SK-N-SH treated with all-trans-retinoic acid at 6 μM for 48 hours (cell line): Measurements from ENCODE around the gene SH3PXD2A.

Experiments used
- ATAC-seq: fragments of 200-7000 bp; cut with Tn5 transposase; 3 replicates; pipeline ENCODE4 v1.9.1; 2020; ENCODE audit warnings: mild to moderate bottlenecking, moderate library complexity
- CSDC2 ChIP-seq: fragments of 250-450 bp; sonication (Bioruptor Pico); IDR thresholded peaks from 2 replicates; pipeline ENCODE4 v1.5.0; 2020; ENCODE audit warnings: mild to moderate bottlenecking, moderate library complexity
- ESRRG ChIP-seq: fragments of 250-450 bp; sonication (Bioruptor Pico); IDR thresholded peaks from 2 replicates; pipeline ENCODE4 v1.6.1; 2021; ENCODE audit warnings: mild to moderate bottlenecking
- GLIS3 ChIP-seq: fragments of 250-450 bp; sonication (Bioruptor Pico); IDR thresholded peaks from 2 replicates; pipeline ENCODE4 v1.5.0; 2020; ENCODE audit warnings: mild to moderate bottlenecking, moderate library complexity
- ISL1 ChIP-seq: fragments of 250-450 bp; sonication (Bioruptor Pico); IDR thresholded peaks from 2 replicates; pipeline ENCODE4 v2.1.2; 2022; ENCODE audit warnings: mild to moderate bottlenecking, moderate library complexity
- OSR1 ChIP-seq: fragments of 250-450 bp; sonication (Bioruptor Pico); IDR thresholded peaks from 2 replicates; pipeline ENCODE4 v1.8.0; 2022; ENCODE audit warnings: moderate library complexity, mild to moderate bottlenecking, inconsistent platforms
- PPARA ChIP-seq: fragments of 250-450 bp; sonication (Bioruptor Pico); IDR thresholded peaks from 2 replicates; pipeline ENCODE4 v1.5.0; 2020; ENCODE audit warnings: mild to moderate bottlenecking, borderline replicate concordance
- RARB ChIP-seq: fragments of 250-450 bp; sonication (Bioruptor Pico); IDR thresholded peaks from 2 replicates; pipeline ENCODE4 v1.8.0; 2021; ENCODE audit warnings: mild to moderate bottlenecking, moderate library complexity
- TCF4 ChIP-seq: fragments of 250-450 bp; sonication (Bioruptor Pico); IDR thresholded peaks from 2 replicates; pipeline ENCODE4 v1.8.0; 2021; ENCODE audit warnings: mild to moderate bottlenecking, moderate library complexity, borderline replicate concordance
- TOX ChIP-seq: fragments of 250-450 bp; sonication (Bioruptor Pico); IDR thresholded peaks from 2 replicates; pipeline ENCODE4 v1.8.0; 2021; ENCODE audit warnings: mild to moderate bottlenecking, moderate library complexity, borderline replicate concordance
- ZC3H10 ChIP-seq: fragments of 250-450 bp; sonication (Bioruptor Pico); IDR thresholded peaks from 2 replicates; pipeline ENCODE4 v1.5.1; 2021; ENCODE audit warnings: mild to moderate bottlenecking, moderate library complexity
- ZFP3 ChIP-seq: fragments of 250-450 bp; sonication (Bioruptor Pico); IDR thresholded peaks from 2 replicates; pipeline ENCODE4 v1.5.0; 2020; ENCODE audit warnings: mild to moderate bottlenecking, moderate library complexity
- ZFP30 ChIP-seq: fragments of 450-650 bp; formaldehyde crosslinking; IDR thresholded peaks from 2 replicates; pipeline ENCODE4 v1.5.0; 2022; ENCODE audit warnings: mild to moderate bottlenecking, moderate library complexity
- ZNF565 ChIP-seq: fragments of 450-650 bp; formaldehyde crosslinking; conservative IDR thresholded peaks from 2 replicates; pipeline ENCODE4 v1.5.0; 2020; ENCODE audit warnings: low read depth, mild to moderate bottlenecking, moderate library complexity
- ZNF8 ChIP-seq: fragments of 450-650 bp; formaldehyde crosslinking; IDR thresholded peaks from 2 replicates; pipeline ENCODE4 v1.5.0; 2020; ENCODE audit warnings: mild to moderate bottlenecking, moderate library complexity
- TF ChIP-seq, protein P1 (sequence below): fragments of 250-450 bp; sonication (Bioruptor Pico); IDR thresholded peaks from 2 replicates; pipeline ENCODE4 v1.8.0; 2020; ENCODE audit warnings: mild to moderate bottlenecking, moderate library complexity, borderline replicate concordance
- TF ChIP-seq, protein P2 (sequence below): fragments of 250-450 bp; sonication (Bioruptor Pico); IDR thresholded peaks from 2 replicates; pipeline ENCODE4 v1.5.1; 2020; ENCODE audit warnings: low read depth, mild to moderate bottlenecking, moderate library complexity
- TF ChIP-seq, protein P3 (sequence below): fragments of 250-450 bp; sonication (Bioruptor Pico); IDR thresholded peaks from 2 replicates; pipeline ENCODE4 v1.5.0; 2020; ENCODE audit warnings: mild to moderate bottlenecking, moderate library complexity
- TF ChIP-seq, protein P4 (sequence below): fragments of 250-450 bp; sonication (Bioruptor Pico); IDR thresholded peaks from 2 replicates; pipeline ENCODE4 v1.5.1; 2021; ENCODE audit warnings: mild to moderate bottlenecking, moderate library complexity
- TF ChIP-seq, protein P5 (sequence below): fragments of 250-450 bp; sonication (Bioruptor Pico); IDR thresholded peaks from 2 replicates; pipeline ENCODE4 v1.8.0; 2021; ENCODE audit warnings: low read depth, mild to moderate bottlenecking, moderate library complexity, borderline replicate concordance

SH3PXD2A gene

DNA sequence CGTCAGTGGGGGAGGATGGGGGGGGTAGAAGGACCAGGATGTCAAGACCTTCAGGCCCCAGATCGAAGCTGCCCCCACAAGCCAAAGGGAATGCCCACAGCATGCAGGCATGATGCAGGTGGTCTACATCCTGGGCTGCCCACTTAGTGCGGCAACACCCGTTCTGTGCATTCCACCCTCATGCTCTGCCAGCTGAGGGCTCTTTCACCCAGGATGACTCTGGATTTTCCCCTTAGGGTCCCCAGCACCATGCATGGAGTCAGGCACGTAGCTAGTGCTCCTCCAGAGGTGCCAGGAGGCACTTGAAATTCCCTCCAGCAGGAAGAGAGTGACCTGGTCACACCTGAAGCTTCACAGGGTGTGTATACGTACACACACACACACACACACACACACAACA lies 66.2 kb downstream of the SH3PXD2A start (continued):
- TF ChIP-seq, protein P1, sequence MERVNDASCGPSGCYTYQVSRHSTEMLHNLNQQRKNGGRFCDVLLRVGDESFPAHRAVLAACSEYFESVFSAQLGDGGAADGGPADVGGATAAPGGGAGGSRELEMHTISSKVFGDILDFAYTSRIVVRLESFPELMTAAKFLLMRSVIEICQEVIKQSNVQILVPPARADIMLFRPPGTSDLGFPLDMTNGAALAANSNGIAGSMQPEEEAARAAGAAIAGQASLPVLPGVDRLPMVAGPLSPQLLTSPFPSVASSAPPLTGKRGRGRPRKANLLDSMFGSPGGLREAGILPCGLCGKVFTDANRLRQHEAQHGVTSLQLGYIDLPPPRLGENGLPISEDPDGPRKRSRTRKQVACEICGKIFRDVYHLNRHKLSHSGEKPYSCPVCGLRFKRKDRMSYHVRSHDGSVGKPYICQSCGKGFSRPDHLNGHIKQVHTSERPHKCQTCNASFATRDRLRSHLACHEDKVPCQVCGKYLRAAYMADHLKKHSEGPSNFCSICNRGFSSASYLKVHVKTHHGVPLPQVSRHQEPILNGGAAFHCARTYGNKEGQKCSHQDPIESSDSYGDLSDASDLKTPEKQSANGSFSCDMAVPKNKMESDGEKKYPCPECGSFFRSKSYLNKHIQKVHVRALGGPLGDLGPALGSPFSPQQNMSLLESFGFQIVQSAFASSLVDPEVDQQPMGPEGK, result no peak
- TF ChIP-seq GLIS3 (CRISPR knock-in tag), result no peak

DNA sequence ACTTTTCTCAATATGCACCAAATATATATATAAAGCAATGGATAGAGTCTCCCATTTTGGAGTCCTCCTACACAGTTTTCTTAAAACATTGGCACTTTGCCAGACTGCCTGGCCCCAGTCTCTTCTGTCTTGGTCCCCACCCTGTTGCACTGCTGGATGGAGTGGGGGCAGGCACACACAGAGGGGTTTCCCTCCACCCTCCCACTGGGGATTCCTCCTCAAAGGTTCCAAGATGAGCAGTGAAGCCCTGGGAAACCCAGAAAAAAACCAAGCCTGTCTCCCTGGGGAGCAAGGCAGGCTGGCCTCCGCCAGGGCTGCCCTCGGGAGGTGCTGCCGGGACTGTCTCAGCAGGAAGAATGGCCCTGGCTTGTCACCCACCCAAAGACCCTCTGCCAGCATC lies 68.0 kb downstream of the SH3PXD2A start:
- no peak for ATAC-seq
- TF ChIP-seq, protein P2, sequence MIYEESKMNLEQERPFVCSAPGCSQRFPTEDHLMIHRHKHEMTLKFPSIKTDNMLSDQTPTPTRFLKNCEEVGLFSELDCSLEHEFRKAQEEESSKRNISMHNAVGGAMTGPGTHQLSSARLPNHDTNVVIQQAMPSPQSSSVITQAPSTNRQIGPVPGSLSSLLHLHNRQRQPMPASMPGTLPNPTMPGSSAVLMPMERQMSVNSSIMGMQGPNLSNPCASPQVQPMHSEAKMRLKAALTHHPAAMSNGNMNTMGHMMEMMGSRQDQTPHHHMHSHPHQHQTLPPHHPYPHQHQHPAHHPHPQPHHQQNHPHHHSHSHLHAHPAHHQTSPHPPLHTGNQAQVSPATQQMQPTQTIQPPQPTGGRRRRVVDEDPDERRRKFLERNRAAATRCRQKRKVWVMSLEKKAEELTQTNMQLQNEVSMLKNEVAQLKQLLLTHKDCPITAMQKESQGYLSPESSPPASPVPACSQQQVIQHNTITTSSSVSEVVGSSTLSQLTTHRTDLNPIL (CRISPR knock-in tag), result no peak
- TF ChIP-seq ISL1 (CRISPR knock-in tag) (no peak), ESRRG (no peak)
- TF ChIP-seq, all 23 proteins: peak for 0

DNA sequence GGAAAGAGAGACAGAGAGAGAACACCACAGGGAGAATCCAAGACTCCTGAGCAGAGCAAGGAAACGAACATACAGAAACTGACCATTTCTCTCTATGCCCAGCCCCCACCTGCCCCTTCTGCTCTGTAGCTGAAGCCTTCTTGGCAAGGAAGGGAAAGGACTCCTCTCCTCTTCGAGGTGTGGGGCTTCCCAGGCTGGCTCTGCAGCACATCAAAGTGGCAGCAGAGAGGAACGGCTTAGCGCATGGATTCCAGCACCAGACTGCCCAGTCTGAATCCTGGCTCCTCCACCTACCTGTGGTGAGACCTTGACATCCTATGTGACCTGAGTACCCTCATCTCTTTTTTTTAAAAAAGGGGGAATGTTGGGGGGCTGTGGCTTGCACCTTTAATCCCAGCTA lies 69.4 kb downstream of the SH3PXD2A start:
- TF ChIP-seq TCF4 (CRISPR knock-in tag) (no peak), ZFP30 (CRISPR knock-in tag) (no peak), ZC3H10 (CRISPR knock-in tag) (no peak), RARB (no peak), ESRRG (no peak), OSR1 (no peak)
- TF ChIP-seq, protein P3, sequence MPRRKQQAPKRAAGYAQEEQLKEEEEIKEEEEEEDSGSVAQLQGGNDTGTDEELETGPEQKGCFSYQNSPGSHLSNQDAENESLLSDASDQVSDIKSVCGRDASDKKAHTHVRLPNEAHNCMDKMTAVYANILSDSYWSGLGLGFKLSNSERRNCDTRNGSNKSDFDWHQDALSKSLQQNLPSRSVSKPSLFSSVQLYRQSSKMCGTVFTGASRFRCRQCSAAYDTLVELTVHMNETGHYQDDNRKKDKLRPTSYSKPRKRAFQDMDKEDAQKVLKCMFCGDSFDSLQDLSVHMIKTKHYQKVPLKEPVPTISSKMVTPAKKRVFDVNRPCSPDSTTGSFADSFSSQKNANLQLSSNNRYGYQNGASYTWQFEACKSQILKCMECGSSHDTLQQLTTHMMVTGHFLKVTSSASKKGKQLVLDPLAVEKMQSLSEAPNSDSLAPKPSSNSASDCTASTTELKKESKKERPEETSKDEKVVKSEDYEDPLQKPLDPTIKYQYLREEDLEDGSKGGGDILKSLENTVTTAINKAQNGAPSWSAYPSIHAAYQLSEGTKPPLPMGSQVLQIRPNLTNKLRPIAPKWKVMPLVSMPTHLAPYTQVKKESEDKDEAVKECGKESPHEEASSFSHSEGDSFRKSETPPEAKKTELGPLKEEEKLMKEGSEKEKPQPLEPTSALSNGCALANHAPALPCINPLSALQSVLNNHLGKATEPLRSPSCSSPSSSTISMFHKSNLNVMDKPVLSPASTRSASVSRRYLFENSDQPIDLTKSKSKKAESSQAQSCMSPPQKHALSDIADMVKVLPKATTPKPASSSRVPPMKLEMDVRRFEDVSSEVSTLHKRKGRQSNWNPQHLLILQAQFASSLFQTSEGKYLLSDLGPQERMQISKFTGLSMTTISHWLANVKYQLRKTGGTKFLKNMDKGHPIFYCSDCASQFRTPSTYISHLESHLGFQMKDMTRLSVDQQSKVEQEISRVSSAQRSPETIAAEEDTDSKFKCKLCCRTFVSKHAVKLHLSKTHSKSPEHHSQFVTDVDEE (CRISPR knock-in tag), result no peak
- no peak; the same call in 2 of the 3 replicates for ATAC-seq

DNA sequence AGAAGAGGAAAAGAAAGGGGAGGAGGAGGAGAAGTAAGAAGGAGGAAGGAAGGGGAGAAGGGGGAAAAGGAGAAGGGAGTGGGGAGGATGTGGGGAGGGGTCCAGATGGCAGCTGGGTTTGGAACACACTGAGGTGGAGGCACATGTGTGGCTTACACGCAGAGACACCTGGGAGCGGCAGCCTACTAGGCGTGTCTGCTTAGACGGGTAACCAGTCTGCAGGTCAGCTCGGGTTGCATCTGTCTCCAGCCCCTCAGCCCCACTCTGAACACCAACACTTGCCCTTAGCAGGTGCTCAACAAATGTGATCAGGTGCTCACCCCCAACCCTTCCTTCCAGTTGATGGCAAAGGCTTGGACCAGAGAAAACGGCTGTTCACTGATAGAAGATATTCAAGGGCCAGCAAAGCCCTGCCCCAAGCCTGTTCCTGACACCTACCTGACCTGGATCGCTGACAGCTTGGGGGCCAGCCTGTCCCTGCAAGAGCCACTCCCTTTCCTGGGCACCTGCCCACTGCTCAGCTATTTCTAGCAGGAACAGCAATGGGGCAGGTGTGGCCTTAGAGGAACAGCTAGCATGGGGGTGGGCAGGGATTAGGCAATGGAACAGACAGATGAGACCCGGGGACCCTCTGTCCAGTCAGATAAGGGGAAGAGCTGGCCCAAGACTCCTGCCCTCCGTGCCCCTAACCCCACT lies 70.5 kb downstream of the SH3PXD2A start:
- ATAC-seq, result no peak
- TF ChIP-seq GLIS3 (CRISPR knock-in tag), result no peak
- no peak for TF ChIP-seq ZNF565 (CRISPR knock-in tag)
- TF ChIP-seq, protein P4, sequence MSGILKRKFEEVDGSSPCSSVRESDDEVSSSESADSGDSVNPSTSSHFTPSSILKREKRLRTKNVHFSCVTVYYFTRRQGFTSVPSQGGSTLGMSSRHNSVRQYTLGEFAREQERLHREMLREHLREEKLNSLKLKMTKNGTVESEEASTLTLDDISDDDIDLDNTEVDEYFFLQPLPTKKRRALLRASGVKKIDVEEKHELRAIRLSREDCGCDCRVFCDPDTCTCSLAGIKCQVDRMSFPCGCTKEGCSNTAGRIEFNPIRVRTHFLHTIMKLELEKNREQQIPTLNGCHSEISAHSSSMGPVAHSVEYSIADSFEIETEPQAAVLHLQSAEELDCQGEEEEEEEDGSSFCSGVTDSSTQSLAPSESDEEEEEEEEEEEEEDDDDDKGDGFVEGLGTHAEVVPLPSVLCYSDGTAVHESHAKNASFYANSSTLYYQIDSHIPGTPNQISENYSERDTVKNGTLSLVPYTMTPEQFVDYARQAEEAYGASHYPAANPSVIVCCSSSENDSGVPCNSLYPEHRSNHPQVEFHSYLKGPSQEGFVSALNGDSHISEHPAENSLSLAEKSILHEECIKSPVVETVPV, result no peak
- TF ChIP-seq, protein P5, sequence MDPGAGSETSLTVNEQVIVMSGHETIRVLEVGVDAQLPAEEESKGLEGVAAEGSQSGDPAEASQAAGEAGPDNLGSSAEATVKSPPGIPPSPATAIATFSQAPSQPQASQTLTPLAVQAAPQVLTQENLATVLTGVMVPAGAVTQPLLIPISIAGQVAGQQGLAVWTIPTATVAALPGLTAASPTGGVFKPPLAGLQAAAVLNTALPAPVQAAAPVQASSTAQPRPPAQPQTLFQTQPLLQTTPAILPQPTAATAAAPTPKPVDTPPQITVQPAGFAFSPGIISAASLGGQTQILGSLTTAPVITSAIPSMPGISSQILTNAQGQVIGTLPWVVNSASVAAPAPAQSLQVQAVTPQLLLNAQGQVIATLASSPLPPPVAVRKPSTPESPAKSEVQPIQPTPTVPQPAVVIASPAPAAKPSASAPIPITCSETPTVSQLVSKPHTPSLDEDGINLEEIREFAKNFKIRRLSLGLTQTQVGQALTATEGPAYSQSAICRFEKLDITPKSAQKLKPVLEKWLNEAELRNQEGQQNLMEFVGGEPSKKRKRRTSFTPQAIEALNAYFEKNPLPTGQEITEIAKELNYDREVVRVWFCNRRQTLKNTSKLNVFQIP (CRISPR knock-in tag), result no peak
- TF ChIP-seq ZNF8 (CRISPR knock-in tag), result no peak
- no peak for TF ChIP-seq PPARA (CRISPR knock-in tag)
- TF ChIP-seq RARB, result no peak
- TF ChIP-seq ESRRG, result no peak
- TF ChIP-seq ZFP30 (CRISPR knock-in tag), result no peak
- TF ChIP-seq, protein P1, result no peak
- TF ChIP-seq ZC3H10 (CRISPR knock-in tag), result no peak
- TF ChIP-seq, protein P3 (CRISPR knock-in tag), result no peak
- no peak for TF ChIP-seq ZFP3 (CRISPR knock-in tag)
- TF ChIP-seq CSDC2 (CRISPR knock-in tag), result no peak
- TF ChIP-seq TOX (CRISPR knock-in tag), result no peak
- TF ChIP-seq, protein P2 (CRISPR knock-in tag), result no peak
- no peak for TF ChIP-seq ISL1 (CRISPR knock-in tag)
